ENCODE results near the gene KCNK4.

DNA sequence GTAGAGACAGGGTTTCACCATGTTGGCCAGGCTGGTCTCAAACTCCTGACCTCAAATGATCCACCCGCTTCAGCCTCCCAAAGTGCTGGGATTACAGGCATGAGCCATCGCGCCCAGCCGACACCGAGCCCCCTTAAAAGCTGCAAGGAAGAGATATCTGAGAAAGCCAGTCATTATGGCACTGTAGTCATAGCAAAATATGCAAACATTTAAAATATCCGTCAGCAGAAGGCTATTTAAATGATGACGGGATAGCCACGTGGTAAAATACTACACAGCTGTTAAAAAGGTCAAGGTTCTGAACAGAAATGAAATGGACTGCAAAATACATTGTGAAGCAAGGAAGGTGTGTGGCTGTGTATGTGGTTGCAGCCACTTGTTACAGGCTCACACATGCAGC is 42.5 kb downstream of the KCNK4 start:
- TF ChIP-seq, protein P1, sequence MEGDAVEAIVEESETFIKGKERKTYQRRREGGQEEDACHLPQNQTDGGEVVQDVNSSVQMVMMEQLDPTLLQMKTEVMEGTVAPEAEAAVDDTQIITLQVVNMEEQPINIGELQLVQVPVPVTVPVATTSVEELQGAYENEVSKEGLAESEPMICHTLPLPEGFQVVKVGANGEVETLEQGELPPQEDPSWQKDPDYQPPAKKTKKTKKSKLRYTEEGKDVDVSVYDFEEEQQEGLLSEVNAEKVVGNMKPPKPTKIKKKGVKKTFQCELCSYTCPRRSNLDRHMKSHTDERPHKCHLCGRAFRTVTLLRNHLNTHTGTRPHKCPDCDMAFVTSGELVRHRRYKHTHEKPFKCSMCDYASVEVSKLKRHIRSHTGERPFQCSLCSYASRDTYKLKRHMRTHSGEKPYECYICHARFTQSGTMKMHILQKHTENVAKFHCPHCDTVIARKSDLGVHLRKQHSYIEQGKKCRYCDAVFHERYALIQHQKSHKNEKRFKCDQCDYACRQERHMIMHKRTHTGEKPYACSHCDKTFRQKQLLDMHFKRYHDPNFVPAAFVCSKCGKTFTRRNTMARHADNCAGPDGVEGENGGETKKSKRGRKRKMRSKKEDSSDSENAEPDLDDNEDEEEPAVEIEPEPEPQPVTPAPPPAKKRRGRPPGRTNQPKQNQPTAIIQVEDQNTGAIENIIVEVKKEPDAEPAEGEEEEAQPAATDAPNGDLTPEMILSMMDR (conservative IDR thresholded peaks at IDR 0.05; ENCODE audit: low read depth, low read length): no peak
- TF ChIP-seq EZH2 (IDR thresholded peaks at IDR 0.05; ENCODE audit: borderline replicate concordance, low read depth, low read length, poor library complexity, severe bottlenecking): no peak

Measured in A673 (cell line).